GM18909 (cell line): ENCODE data around the gene UBXN6.

Experiments
- ATAC-seq: cut with Tn5 transposase; IDR thresholded peaks from one replicate; pipeline ENCODE4 v1.9.1; 2021; ENCODE audit warnings: mild to moderate bottlenecking; ENCODE audit not compliant: unreplicated experiment, poor library complexity

Gene UBXN6

GRCh38 chr19:4494691-4495064 lies 37.1 kb upstream of the UBXN6 start:
- ATAC-seq, result no peak

- ATAC-seq, result no peak
Measured at GRCh38 chr19:4493929-4494690, 36.5 kb upstream of the UBXN6 start.

GRCh38 chr19:4493104-4493928 lies 35.7 kb upstream of the UBXN6 start:
- ATAC-seq, result no peak

GRCh38 chr19:4492337-4493103 lies 34.9 kb upstream of the UBXN6 start:
- no peak for ATAC-seq

- ATAC-seq, result no peak
Measured at GRCh38 chr19:4491446-4491845, 33.9 kb upstream of the UBXN6 start.

DNA sequence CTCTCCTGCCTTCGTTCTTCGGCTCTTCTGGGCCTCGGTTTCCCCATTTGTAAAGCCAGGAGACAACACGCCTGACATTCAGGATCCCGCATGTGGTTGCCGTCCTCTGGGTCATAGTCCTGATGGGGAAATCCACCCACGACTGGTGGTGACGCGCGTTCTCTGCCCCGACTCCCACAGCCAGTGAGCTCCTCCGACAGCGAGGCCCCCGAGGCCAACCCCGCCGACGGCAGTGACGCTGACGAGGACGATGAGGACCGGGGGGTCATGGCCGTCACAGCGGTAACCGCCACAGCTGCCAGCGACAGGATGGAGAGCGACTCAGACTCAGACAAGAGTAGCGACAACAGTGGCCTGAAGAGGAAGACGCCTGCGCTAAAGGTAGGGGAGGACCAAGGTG lies 30.9 kb upstream of the UBXN6 start:
- ATAC-seq, result no peak

GRCh38 chr19:4487572-4487971 lies 30.0 kb upstream of the UBXN6 start:
- ATAC-seq, result no peak

GRCh38 chr19:4483385-4483784 lies 25.8 kb upstream of the UBXN6 start:
- no peak for ATAC-seq

- no peak for ATAC-seq
Measured at GRCh38 chr19:4482721-4483364, 25.2 kb upstream of the UBXN6 start.

- no peak for ATAC-seq
Measured at GRCh38 chr19:4477034-4477801, 19.6 kb upstream of the UBXN6 start.

GRCh38 chr19:4474514-4475022 lies 17.0 kb upstream of the UBXN6 start:
- no peak for ATAC-seq

DNA sequence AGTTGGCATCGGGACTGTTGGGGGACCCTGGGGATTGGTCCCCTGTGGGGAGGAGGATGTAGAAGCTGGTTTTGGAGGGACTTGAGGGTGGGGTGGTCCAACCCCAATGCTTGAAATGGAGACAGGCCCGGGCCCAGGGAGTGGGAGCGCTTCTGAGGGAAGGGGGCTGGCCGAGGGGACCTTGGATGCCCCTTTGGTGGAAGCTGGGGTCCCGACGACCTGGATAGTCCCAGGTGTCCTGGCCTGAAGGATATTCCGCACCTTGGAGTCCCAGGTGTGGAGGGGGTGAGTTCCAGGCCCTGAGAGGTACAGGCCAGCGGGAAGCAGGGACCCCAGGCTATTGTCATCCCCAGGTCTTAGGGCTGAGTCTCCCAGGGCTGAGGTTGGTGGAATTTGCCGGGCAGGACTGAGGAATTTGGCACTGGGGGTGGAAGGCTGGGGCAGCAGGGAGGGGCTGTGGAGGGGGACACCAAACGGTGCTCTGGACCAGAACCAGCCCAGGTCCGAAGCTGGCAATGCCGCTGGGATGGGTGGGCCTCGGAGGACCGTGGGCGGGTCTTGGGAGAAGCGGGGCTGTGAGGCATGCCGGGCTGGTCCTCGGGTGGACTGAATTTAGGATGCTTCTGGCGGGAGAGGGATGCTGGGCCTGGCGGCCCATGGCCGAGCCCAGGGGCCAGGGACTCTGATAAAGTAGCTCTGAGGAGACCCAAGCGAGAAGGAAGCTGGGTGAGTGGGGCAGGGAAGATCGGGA lies 16.3 kb upstream of the UBXN6 start:
- no peak for ATAC-seq

DNA sequence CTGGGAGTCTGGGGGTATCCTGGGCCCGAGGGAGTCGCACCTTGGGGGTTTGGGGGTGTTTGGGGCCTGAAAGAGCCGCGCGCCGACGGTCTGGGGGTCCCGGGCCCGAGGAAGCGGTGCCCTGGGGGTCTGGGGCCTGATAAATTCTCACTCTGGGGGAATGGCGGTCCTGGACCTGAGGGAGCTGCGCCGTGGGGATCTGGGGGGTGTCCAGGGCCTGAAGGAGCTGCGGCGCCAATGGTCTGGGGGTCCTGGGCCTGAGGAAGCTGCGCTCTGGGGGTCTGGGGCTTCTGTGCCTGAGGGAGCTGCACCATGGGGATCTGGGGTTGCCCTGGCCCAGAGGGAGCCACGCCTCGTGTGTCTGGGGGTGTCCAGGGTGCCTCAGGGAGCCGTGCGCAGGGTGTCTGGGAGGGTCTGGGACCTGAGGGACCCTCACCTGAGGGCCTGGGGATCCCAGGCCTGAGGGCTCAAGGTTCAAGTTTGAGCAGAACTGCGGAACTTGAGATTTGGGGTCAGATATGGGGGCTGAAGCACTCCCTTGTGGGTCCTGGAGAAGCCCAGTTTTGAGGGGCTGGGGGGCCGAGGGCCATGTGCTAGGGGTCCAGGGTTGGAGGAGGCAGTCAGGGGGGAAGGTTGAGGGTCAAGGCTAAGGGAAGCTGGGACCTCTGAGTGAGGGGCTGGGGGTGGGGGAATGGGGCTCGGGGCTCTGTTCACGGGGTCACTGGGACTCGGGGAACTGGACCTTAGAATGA lies 15.6 kb upstream of the UBXN6 start:
- no peak for ATAC-seq

GRCh38 chr19:4472174-4472974 lies 14.8 kb upstream of the UBXN6 start, which contains the start of gene HDGFL2:
Gene HDGFL2, plus strand, starts transcription at chr19:4472297. Its CDS starts 54 bp downstream, at chr19:4472351.
- peak; percentile 9 for ATAC-seq

- ATAC-seq, result peak; percentile 84
Measured at GRCh38 chr19:4471403-4472173, 14.0 kb upstream of the UBXN6 start.

- ATAC-seq, result no peak
Measured at GRCh38 chr19:4467835-4468234, 10.2 kb upstream of the UBXN6 start.
